SK-N-SH treated with all-trans-retinoic acid at 6 μM for 48 hours (cell line): ENCODE results near the gene ADAM15.

Experiments used
- ARNTL ChIP-seq: fragments of 450-650 bp; formaldehyde crosslinking; IDR thresholded peaks from 2 replicates; pipeline ENCODE4 v1.5.0; 2020; ENCODE audit warnings: low read depth, mild to moderate bottlenecking, moderate library complexity, borderline replicate concordance
- ESRRG ChIP-seq: fragments of 250-450 bp; sonication (Bioruptor Pico); IDR thresholded peaks from 2 replicates; pipeline ENCODE4 v1.6.1; 2021; ENCODE audit warnings: mild to moderate bottlenecking
- ISL1 ChIP-seq: fragments of 250-450 bp; sonication (Bioruptor Pico); IDR thresholded peaks from 2 replicates; pipeline ENCODE4 v2.1.2; 2022; ENCODE audit warnings: mild to moderate bottlenecking, moderate library complexity
- PATZ1 ChIP-seq: fragments of 250-450 bp; sonication (Bioruptor Pico); IDR thresholded peaks from 2 replicates; pipeline ENCODE4 v1.8.0; 2020; ENCODE audit warnings: mild to moderate bottlenecking, moderate library complexity, borderline replicate concordance
- RARB ChIP-seq: fragments of 250-450 bp; sonication (Bioruptor Pico); IDR thresholded peaks from 2 replicates; pipeline ENCODE4 v1.8.0; 2021; ENCODE audit warnings: mild to moderate bottlenecking, moderate library complexity
- ZNF565 ChIP-seq: fragments of 450-650 bp; formaldehyde crosslinking; conservative IDR thresholded peaks from 2 replicates; pipeline ENCODE4 v1.5.0; 2020; ENCODE audit warnings: low read depth, mild to moderate bottlenecking, moderate library complexity
- ZNF70 ChIP-seq: fragments of 450-650 bp; formaldehyde crosslinking; IDR thresholded peaks from 2 replicates; pipeline ENCODE4 v1.5.0; 2020; ENCODE audit warnings: mild to moderate bottlenecking, moderate library complexity

- TF ChIP-seq ZNF70 (no peak), ARNTL (CRISPR knock-in tag) (no peak), ISL1 (CRISPR knock-in tag) (no peak), PATZ1 (CRISPR knock-in tag) (no peak), ZNF565 (CRISPR knock-in tag) (no peak), RARB (no peak), ESRRG (CRISPR knock-in tag) (no peak)
Observed at GRCh38 chr1:155066777-155067176, 15.7 kb downstream of the ADAM15 start.
